ENCODE data around the gene TEX13B.
A peak's percentile ranks its signal among the peaks of the same experiment; 100 is the strongest.
"Not testable (repeated sequence)": the region's sequence is repeated elsewhere in the genome, so short reads cannot be mapped to it uniquely, and the experiment has no call there.

The TEX13B gene, protein sequence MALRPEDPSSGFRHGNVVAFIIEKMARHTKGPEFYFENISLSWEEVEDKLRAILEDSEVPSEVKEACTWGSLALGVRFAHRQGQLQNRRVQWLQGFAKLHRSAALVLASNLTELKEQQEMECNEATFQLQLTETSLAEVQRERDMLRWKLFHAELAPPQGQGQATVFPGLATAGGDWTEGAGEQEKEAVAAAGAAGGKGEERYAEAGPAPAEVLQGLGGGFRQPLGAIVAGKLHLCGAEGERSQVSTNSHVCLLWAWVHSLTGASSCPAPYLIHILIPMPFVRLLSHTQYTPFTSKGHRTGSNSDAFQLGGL

GRCh38 chrX:107982356-107982755, at the start of gene TEX13B:
Gene TEX13B (minus strand): TSS chrX:107982370. CDS start chrX:107982127, 243 bp downstream.
- no peak for DNase-seq

DNA sequence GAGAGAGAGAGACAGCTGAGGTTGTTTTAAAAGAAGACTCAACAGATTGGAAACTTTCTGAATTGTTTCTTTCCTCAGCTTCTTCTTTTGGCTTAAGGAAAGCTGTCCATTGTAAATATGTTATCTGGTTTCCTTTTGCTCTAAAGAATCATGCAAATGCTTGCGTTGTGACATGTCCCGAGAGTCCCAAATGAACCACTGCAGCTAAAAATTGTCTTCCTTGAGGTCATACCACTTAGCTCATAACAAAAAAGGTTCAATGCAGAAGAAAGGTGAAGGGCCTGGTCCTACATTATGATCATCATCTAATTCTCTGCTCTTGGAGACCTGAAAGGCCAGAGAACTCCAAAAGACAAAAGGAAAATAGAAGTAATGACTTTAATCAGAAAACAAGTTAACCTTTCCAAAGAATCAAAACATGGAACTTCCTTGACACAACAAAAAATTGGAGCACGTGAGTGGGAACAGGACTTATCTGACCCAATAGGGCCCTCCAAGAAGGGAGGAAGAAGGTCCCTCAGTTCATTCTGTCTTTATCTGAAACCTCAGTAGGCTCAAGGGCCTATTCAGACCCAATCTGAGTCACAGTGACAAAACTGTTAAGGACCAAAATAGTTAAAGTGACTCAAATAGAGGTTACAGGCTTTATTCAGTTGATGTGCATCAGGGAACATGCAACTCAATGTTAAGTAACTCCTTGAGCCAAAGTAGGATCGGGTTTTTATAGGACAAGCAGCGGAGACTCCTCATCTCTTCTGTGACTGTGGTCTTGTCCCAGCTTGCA, 48.0 kb upstream of the TEX13B start:
- DNase-seq, result no peak

GRCh38 chrX:108028854-108029253, 46.7 kb upstream of the TEX13B start:
- no peak for DNase-seq

- DNase-seq, result no peak
Observed at GRCh38 chrX:108025954-108026600, 43.9 kb upstream of the TEX13B start.

GRCh38 chrX:108025376-108025775, 43.2 kb upstream of the TEX13B start:
- DNase-seq, result no peak

GRCh38 chrX:108022491-108023089, 40.4 kb upstream of the TEX13B start:
- no peak for DNase-seq

DNA sequence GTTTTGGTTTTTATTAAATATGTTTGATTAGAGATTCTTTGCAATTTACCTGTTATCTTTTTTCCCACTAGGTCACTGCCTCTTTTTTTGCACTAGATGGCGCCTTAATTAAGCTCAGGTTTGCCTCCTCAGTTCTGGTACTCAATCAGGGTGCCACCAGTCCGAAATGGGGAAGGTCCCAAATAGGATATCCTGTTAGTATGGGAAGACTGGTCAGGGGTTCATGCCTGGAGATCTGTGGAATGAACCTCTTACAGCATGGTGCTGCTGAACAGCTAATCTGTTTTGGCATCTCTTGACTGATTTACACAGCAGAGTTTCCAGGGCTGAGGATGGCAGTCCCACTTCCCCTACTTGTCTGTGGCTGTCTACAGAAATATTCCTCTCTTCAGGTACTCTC, 38.5 kb upstream of the TEX13B start:
- DNase-seq, result no peak

GRCh38 chrX:108019382-108019875, 37.3 kb upstream of the TEX13B start:
- no peak for DNase-seq

DNA sequence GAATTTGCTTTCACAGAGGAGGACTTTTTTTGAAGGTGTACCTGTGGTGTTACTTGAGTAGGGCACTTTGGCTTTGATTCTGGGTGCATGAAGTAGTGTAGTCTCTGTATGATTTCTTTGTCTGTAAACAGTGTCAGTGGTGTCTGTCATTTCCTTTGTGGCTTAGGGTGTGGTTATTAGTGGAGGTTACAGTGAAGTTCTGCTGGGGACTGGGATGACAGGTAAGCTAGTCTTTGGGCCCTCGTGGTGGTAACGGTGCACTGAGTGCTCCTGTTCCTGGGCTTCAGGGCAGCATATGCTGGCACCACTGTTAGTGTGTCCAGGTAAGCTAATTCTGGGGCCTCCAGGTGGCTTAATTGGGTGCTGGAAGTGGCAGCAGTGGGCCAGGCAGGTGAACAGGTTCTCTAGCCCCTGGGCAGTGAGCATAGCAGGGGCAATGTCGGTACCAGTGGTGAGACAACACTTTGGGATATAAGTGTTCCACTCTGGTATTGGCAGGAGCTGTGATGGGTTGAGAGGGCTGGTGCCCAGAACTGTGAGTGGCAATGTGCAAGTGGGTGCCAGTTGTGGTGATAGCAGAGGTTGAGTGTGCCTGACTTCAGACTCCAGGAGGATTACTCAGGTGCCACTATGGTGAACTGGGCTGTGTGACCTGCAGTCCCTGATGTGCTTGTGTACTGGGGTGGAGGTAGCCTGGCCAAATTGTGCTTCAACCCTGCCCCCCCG, 36.6 kb upstream of the TEX13B start:
- no peak for DNase-seq

DNA sequence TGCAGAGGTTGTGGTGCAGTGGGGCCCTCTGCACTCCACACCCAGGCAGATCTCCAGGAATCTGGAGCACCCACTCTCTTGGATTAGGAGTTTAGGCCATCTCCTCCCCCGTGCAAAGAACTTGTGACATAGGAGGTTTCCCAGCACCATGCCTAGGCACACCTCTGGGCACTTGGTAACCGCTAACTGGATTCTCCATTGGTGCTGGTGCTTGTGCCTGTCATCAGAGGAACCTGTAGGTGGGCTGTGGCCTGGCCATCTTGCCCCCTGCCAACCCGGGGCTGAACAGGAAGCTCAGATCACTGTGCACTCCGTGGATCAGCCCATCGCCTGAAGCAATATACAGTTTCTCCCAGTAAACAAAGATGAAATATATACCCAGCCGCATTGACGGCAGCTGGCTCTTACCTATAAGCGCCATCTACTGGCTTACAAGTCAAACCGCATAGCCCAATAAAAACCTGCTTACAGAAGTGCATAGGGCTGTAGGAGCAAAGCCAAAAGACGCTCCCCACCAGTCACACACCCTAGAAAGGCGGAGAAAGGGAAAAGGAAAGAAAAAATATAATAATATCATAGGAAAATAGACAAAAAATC, 19.1 kb upstream of the TEX13B start:
- DNase-seq, result peak; percentile 41

- DNase-seq, result peak; percentile 47
Observed at GRCh38 chrX:108000751-108001150, 18.6 kb upstream of the TEX13B start.

DNA sequence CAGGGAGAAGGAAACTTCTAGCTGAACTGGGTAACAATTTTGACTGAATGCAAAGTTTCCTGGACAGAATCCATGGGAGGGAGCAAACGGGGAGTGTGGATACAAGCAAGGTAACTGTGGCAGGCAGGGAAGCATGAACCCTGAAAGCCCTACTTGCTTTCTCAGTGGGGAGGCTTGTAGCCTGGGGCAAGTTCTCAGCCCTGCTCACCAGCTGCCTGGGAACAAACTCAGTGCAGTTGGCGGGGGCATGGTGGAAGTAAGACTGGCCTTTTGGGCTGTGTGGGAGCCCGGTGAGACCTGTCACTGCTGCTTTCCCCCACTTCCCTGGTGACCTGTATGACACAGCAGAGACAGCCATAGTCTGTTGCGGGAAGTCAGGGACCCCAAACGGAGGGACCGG, 14.0 kb upstream of the TEX13B start:
- DNase-seq, result no peak

- DNase-seq, result no peak
Observed at GRCh38 chrX:107985033-107985432, 2.9 kb upstream of the TEX13B start.

DNA sequence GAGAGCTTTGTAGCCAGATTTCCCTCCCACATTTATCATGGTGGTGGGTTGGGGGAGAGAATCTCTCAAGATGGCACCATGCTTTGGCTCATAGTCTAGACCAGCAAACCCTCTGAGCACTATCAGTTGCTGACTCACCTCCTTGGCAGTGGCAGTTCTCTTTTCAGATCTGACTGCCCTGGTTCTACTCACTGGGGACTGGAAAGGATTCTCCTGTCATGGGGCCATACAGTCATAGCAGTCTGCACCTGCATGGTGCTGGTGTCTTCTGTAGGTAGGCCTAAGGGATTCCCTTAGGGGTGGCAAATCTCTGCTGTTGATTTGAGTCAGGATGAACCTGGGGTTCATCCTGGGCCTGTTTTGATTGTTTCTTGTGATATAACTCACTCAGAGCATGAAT, 2.6 kb downstream of the TEX13B start:
- DNase-seq, result no peak

DNA sequence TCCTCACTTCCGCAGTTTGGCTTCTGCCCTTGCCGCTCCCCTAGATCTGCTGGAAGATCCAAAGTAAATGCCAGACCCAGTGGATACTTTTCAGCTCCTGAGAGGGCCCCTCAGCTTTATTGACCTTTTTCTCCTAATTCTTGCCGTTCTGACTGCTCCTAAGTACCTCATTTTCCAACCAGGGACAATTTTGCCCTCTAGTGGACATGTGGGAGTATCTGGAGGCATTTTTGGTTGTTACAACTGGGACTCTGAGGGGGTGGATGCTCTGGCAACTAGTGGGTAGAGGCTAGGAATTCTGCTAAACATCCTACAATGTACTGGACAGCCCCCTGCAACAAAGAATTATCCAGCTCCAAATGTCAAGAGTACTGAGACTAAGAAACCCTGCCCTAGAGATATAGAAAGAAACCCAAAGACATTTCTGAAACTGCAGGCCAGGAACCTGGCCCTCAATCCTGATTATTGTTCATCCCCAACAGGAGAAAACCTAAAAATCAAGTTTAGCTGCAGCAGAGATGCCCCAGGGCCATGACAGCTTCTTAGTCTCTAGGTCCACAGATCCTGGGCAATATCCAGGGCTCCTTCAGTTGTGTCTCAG, 3.4 kb downstream of the TEX13B start:
- no peak for DNase-seq

DNA sequence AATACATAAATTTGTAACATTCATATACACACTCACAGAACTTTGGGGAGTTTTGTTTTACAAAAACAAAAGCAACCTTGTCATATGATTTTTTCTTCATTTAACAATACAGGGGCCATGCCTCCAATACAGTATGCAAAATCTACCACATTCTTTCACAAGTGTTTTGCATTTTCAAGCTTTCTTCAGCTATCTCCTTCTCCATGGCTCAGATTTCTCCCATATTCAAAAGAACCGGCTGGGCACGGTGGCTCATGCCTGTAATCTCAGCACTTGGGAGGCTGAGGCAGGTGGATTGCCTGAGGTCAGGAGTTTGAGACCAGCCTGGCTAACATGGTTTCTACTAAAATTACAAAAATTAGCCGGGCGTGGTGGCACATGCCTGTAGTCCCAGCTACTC, 4.1 kb downstream of the TEX13B start:
- no peak for DNase-seq

DNA sequence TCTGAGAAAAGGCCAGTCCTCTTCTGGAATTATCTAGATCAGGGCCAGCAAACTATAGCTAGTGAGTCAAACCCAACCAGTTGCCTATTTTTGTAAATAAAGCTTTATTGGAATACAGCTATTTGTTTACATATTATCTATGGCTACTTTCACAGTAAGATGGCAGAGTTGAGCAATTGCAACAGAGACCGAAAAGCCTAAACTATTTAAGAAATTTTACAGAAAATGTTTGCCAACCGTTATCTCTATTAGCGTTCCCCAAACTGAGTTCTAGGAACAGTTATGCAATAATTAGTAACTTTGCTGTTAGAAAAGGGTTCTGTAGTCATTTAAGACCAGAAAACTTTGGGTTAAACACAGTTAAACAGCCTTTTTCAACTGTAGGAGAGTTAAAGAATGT, 10.5 kb downstream of the TEX13B start:
- no peak for DNase-seq

DNA sequence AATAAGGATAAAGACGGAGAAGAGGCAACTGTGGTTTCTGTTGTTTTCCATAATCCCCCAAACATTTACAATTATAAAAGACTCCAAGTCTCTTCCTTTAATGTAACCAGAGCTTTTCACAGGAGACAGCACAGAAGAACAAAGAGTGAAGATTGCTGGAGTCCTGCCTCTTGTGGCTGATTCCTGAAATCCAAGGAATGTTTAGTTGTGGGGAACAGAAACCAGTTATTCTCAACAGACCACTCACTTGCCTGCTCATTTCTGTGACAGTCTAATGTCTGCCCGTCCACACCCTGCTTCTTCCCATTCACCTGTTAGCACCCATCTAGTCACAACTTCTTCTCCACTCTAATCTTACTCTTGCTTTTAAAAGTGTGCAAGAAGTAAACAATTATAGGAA, 12.1 kb downstream of the TEX13B start:
- no peak for DNase-seq

DNA sequence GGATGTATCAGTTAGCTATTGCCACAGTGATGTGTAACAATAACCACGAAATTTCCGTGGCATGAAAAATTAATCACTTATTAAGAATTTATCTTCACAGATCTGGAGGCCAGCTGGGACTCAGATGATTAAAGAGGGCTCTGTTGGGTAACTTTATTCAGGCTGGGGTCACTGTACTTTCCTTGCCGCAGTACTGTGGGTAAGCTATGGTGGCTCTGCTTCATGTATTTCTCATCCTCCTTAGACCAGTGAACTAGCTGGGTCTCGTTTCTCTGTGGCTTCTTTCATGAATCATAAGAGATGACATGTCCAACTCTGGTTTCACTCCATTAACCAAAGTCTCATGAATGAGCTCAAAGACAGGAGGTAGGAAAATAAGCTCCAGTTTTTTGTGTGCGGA, 13.5 kb downstream of the TEX13B start:
- no peak for DNase-seq

- DNase-seq, result not testable (repeated sequence)
Observed at GRCh38 chrX:107955337-107955736, 26.8 kb downstream of the TEX13B start.

DNA sequence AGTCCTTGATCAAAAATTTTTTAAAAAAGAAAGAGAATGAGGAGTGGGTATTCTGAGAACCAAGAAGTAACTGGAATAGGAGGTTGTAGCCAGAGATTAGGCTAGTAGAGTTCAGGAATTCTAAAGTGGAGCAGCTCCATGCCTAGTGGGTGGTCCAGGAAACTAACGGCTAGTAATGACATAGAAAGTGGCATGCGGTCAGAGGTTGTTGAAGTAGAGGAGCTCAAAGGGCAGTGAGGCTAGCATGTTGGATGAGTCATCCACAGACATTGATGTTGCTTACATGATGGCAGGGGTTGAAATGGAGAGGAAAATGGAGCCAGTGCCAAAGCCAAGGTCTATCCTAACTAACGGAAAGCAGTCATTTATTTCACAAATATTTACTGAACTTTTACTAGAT, 42.1 kb downstream of the TEX13B start:
- DNase-seq, result no peak

GRCh38 chrX:107936434-107936730, 45.8 kb downstream of the TEX13B start:
- DNase-seq, result no peak

Measured in NCI-H2107 (cell line).